ENCODE results near the gene PIP5K1C.

The PIP5K1C gene

DNA sequence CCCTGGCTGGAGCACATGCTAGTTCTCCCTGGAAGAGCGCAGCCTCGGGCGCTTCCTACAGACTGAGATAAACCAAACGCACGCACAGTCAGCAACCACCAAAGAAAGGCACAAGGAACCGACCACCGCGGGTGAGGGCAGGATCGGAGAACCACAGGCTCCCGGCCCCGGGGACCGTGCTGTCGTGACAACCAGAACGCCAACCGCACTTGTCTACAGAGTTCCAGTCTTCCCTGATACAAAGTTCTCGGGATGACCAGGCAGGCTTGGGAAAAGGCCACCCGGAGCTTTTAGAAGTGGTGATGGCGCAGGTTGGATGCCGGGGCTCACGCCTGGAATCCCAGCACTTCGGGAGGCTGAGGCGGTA lies 40.5 kb downstream of the PIP5K1C start:
- Histone ChIP-seq H3K36me3 (replicated peaks) (peaks cover 37% of the 10 kb centered on the region), H3K4me3 (ENCODE audit: low read depth, low read length) (no peak overlapping the region)

DNA sequence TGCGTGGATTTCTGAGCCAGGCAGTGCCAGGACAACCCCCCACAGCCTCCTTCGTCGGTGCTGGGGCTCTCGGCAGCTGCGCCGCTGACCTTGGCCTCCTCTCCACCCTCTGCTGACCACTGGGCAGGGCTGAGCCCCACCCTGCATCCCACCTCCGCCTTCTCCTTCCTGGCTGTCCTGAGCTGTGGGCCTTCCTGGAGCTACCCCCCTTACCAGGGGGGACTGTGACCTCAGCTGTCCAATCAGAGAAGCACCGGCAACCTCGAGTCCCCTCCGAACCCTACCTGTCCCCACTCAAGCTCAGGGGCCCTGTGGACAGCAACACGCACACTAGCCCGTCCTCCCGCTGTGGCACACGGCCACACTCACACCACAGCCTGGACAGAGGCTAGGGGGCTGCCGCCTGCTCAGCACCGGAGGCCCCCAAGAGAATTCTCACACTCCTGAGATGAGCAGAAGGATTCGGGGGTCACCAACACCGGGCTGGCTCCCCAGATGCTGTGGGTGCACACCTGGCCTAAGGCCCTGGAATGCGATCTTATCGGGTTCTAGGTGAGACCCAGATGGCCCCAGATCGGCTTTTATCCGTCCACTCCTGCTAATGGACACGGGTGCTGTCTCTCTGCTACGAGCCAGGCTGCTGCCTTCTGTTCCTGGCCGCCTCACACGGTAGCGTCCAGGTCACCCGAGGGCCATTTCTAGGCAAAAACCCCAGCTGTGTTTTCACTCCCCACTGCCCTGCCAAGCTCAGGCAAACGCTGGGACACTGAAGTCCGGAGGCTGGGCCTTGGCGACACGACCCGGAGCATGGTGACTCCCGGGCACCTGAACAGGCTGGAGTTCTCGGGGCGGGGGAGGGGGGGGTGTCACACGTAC lies 41.2 kb downstream of the PIP5K1C start:
- in situ Hi-C loops (cut with HindIII; ENCODE audit: low pct_ligation_motif_present, low sequenced_read_pairs), result no loop called here
- Histone ChIP-seq H3K27ac (no peak overlapping the region), H3K4me3 (ENCODE audit: low read depth, low read length) (no peak overlapping the region), H3K36me3 (replicated peaks) (peaks cover 38% of the 10 kb centered on the region), H3K27me3 (replicated peaks) (no peaks in the 10 kb centered on the region)
- TF ChIP-seq, protein P1, sequence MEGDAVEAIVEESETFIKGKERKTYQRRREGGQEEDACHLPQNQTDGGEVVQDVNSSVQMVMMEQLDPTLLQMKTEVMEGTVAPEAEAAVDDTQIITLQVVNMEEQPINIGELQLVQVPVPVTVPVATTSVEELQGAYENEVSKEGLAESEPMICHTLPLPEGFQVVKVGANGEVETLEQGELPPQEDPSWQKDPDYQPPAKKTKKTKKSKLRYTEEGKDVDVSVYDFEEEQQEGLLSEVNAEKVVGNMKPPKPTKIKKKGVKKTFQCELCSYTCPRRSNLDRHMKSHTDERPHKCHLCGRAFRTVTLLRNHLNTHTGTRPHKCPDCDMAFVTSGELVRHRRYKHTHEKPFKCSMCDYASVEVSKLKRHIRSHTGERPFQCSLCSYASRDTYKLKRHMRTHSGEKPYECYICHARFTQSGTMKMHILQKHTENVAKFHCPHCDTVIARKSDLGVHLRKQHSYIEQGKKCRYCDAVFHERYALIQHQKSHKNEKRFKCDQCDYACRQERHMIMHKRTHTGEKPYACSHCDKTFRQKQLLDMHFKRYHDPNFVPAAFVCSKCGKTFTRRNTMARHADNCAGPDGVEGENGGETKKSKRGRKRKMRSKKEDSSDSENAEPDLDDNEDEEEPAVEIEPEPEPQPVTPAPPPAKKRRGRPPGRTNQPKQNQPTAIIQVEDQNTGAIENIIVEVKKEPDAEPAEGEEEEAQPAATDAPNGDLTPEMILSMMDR (IDR thresholded peaks at IDR 0.05; ENCODE audit: low read depth, low read length, missing control alignments), result no peak
- DNase-seq, result no peak

More for the DNA sequence above, 40.5 kb downstream of the PIP5K1C start:
- no peak for DNase-seq
- TF ChIP-seq, protein P1 (IDR thresholded peaks at IDR 0.05; ENCODE audit: low read depth, low read length, missing control alignments), result no peak
- H3K27ac ChIP-seq, result no peak overlapping the region
- in situ Hi-C loops (cut with HindIII; ENCODE audit: low pct_ligation_motif_present, low sequenced_read_pairs), result no loop called here
- H3K27me3 ChIP-seq (replicated peaks), result no peaks in the 10 kb centered on the region

DNA sequence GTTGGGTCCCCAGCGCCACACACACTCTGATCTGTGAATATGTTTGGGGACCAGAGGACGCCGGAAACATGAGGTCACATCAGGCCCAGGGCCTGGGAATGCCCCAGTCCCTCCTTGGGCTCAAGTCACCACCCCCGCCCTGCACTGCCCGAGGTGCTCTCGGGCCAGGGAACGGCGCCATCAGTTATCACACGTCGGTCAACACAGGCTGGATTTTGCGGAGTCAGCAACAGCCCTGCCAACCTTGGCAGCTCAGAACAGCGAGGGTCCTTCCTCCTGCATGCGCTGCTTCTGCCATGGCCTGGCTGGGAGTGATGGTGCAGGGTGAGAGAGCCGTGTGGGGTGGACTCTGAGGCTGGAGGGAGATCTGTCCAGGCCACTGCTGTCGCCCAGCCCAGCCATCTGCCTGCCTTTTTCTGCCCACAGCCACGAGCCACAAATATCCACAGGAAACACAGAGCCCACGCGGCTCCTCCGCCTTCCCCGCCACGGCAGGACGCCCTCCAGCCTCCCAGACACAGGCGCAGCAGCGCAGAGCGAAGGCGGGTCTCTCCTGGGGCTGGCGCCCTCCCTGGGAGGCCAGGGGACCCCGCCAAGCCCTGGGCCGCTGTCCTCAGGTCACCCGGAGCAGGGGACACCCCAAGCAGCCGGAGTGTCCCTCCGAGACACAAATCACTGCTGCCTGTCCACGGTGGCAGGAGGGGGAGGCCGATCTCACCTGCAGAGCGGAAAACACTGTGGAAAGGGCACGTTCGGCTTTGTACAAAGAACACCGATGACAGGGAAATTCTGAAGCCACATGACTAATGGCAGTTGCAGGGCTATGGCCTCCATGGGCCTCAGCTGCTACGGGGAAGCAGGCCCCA lies 42.0 kb downstream of the PIP5K1C start:
- Histone ChIP-seq H3K27me3 (replicated peaks) (no peaks in the 10 kb centered on the region), H3K36me3 (replicated peaks) (peaks cover 41% of the 10 kb centered on the region), H3K4me3 (ENCODE audit: low read depth, low read length) (no peak overlapping the region), H3K27ac (no peak overlapping the region)
- in situ Hi-C loops (cut with HindIII; ENCODE audit: low pct_ligation_motif_present, low sequenced_read_pairs), result no loop called here
- no peak for DNase-seq
- TF ChIP-seq, protein P1 (IDR thresholded peaks at IDR 0.05; ENCODE audit: low read depth, low read length, missing control alignments), result no peak

DNA sequence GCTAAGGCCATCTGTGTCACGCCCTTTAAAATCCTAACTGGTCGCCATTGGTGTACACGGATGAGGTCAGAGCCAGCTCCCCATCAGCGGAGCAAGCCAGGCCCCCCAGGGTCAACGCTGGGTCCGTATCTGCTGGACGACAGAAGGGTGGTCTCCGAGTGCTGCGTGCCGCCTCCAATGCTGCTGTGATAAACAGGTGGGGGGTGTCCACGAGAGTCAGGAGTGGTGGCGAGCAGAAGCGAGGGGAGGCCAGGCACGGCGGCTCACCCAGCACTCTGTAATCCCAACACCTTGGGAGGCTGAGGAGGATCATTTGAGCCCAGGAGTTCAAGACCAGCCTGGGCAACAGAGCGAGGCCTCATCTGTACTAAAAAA lies 42.9 kb downstream of the PIP5K1C start:
- Histone ChIP-seq H3K4me3 (ENCODE audit: low read depth, low read length) (no peak overlapping the region), H3K27ac (no peak overlapping the region), H3K36me3 (replicated peaks) (peaks cover 50% of the 10 kb centered on the region), H3K27me3 (replicated peaks) (no peaks in the 10 kb centered on the region)
- TF ChIP-seq, protein P1 (IDR thresholded peaks at IDR 0.05; ENCODE audit: low read depth, low read length, missing control alignments), result no peak
- in situ Hi-C loops (cut with HindIII; ENCODE audit: low pct_ligation_motif_present, low sequenced_read_pairs), result no loop called here
- DNase-seq, result no peak

DNA sequence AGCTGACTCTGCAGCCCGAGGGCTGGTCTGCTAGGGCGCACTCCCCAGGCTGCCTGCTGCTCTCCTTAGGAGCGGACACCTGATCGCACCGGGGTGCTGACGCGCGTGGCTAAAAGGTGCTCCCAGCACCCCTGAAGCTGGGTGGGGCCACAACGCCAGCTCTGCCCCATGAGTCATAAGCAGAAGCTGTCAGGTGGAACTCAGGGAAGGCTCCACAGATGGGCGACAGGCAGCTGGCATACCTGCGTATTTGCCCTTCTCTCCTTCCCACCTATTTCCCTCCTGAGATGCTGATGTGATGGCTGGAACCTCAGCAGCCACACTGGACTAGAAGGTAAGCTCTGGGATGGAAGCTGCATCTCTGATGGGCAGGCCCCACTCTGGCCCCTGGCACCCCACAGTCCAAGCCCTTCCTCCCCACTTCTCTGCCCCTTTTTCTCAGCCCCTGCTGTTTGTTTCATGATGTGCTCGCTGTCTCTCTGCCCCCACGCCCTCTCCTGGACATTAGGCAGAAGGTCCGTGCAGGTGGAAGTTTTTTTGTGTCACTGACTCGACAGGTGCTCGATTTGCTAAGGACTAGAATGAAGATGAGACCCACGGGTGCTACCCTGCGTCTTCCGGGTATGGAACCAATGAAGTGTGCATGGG lies 43.4 kb downstream of the PIP5K1C start:
- in situ Hi-C loops (cut with HindIII; ENCODE audit: low pct_ligation_motif_present, low sequenced_read_pairs), result no loop called here
- H3K27ac ChIP-seq, result no peak overlapping the region
- DNase-seq, result no peak
- H3K36me3 ChIP-seq (replicated peaks), result peaks cover 48% of the 10 kb centered on the region
- H3K4me3 ChIP-seq (ENCODE audit: low read depth, low read length), result no peak overlapping the region
- no peaks in the 10 kb centered on the region for H3K27me3 ChIP-seq (replicated peaks)
- TF ChIP-seq, protein P1 (IDR thresholded peaks at IDR 0.05; ENCODE audit: low read depth, low read length, missing control alignments), result peak; percentile 30
